Subcutaneous abdominal adipose tissue (tissue), 5 donors: Measurements from ENCODE around the gene PDCD4.
A peak's percentile ranks its signal among the peaks of the same experiment; 100 is the strongest.

ENCODE experiments used
- H3K27ac ChIP-seq: one replicate; pipeline ENCODE4 v1.7.0; 2013; ENCODE audit warnings: low read depth, mild to moderate bottlenecking, inconsistent platforms, low read length, moderate library complexity
- H3K27me3 ChIP-seq, 5 donors: one replicate each; pipeline ENCODE4 v1.7.0; 2013; ENCODE audit warnings: low read length in 5 of 5, inconsistent platforms in 1 of 5; ENCODE audit not compliant: control insufficient read depth in 5 of 5, insufficient read depth in 4 of 5
- H3K36me3 ChIP-seq, 5 donors: one replicate each; pipeline ENCODE4 v1.7.0; 2013; ENCODE audit warnings: low read length in 5 of 5; ENCODE audit not compliant: control insufficient read depth in 5 of 5, insufficient read depth in 5 of 5
- H3K4me1 ChIP-seq, 5 donors: one replicate each; pipeline ENCODE4 v1.7.0; 2013; ENCODE audit warnings: low read length in 5 of 5, mild to moderate bottlenecking in 3 of 5, moderate library complexity in 1 of 5; ENCODE audit not compliant: control insufficient read depth in 5 of 5, insufficient read depth in 5 of 5
- H3K4me3 ChIP-seq, 5 donors: one replicate each; pipeline ENCODE4 v1.7.0; 2013; ENCODE audit warnings: low read length in 5 of 5, low read depth in 1 of 5
- H3K9ac ChIP-seq, 5 donors: one replicate each; pipeline ENCODE4 v1.7.0; 2013; ENCODE audit warnings: low read length in 5 of 5, mild to moderate bottlenecking in 4 of 5, moderate library complexity in 3 of 5
- H3K9me3 ChIP-seq, 5 donors: one replicate each; pipeline ENCODE4 v1.7.0; 2013; ENCODE audit warnings: low read length in 5 of 5; ENCODE audit not compliant: control insufficient read depth in 5 of 5
- donor health status: healthy.
- donor health status: healthy.
- donor health status: healthy.
- donor health status: healthy.
- donor health status: healthy.

PDCD4 gene

GRCh38 chr10:110850099-110850498, 21.6 kb upstream of the PDCD4 start:
- H3K4me1 ChIP-seq: peaks cover 0 to 26% (median 17%) of the 10 kb centered on the region in 5 donors
- no peak overlapping the region for H3K4me3 ChIP-seq
- no peaks in the 10 kb centered on the region for H3K9me3 ChIP-seq
- H3K27ac ChIP-seq: no peak overlapping the region
- no peaks in the 10 kb centered on the region for H3K27me3 ChIP-seq
- H3K9ac ChIP-seq: no peak overlapping the region
- no peaks in the 10 kb centered on the region for H3K36me3 ChIP-seq

GRCh38 chr10:110851020-110851612, 20.6 kb upstream of the PDCD4 start:
- Histone ChIP-seq H3K27me3 (no peaks in the 10 kb centered on the region), H3K9ac (no peak overlapping the region), H3K36me3 (no peaks in the 10 kb centered on the region), H3K4me1 (peaks cover 0 to 28% (median 17%) of the 10 kb centered on the region in 5 donors), H3K27ac (peak overlapping the region; percentile 7), H3K9me3 (no peaks in the 10 kb centered on the region), H3K4me3 (no peak overlapping the region)

- Histone ChIP-seq H3K9ac (no peak overlapping the region), H3K27me3 (no peaks in the 10 kb centered on the region), H3K4me3 (no peak overlapping the region), H3K9me3 (no peaks in the 10 kb centered on the region), H3K27ac (no peak overlapping the region), H3K36me3 (no peaks in the 10 kb centered on the region), H3K4me1 (peaks cover 0 to 24% (median 13%) of the 10 kb centered on the region in 5 donors)
Measured at GRCh38 chr10:110852255-110852896, 19.4 kb upstream of the PDCD4 start.

- Histone ChIP-seq H3K9me3 (no peaks in the 10 kb centered on the region), H3K4me3 (no peak overlapping the region), H3K36me3 (no peaks in the 10 kb centered on the region), H3K27me3 (no peaks in the 10 kb centered on the region), H3K9ac (no peak overlapping the region), H3K4me1 (peaks cover 4 to 28% (median 18%) of the 10 kb centered on the region in 5 donors), H3K27ac (no peak overlapping the region)
Measured at GRCh38 chr10:110852947-110853346, 18.8 kb upstream of the PDCD4 start.

GRCh38 chr10:110853921-110854605, 17.7 kb upstream of the PDCD4 start:
- no peaks in the 10 kb centered on the region for H3K9me3 ChIP-seq
- H3K4me1 ChIP-seq: peaks cover 4 to 34% (median 28%) of the 10 kb centered on the region in 5 donors
- no peak overlapping the region for H3K27ac ChIP-seq
- no peak overlapping the region for H3K9ac ChIP-seq
- no peaks in the 10 kb centered on the region for H3K27me3 ChIP-seq
- H3K36me3 ChIP-seq: no peaks in the 10 kb centered on the region
- no peak overlapping the region for H3K4me3 ChIP-seq

- Histone ChIP-seq H3K4me3 (peak overlapping the region in 1 of 5 donors; percentile 43), H3K4me1 (peaks cover 12 to 48% (median 44%) of the 10 kb centered on the region in 5 donors), H3K27ac (peak overlapping the region; percentile 73), H3K27me3 (no peaks in the 10 kb centered on the region), H3K9ac (peak overlapping the region in 1 of 5 donors; percentile 7), H3K9me3 (no peaks in the 10 kb centered on the region), H3K36me3 (no peaks in the 10 kb centered on the region)
Measured at GRCh38 chr10:110857265-110858171, 14.2 kb upstream of the PDCD4 start.

GRCh38 chr10:110858297-110858934, 13.3 kb upstream of the PDCD4 start:
- peak overlapping the region; percentile 73 for H3K27ac ChIP-seq
- H3K9me3 ChIP-seq: no peaks in the 10 kb centered on the region
- H3K36me3 ChIP-seq: no peaks in the 10 kb centered on the region
- H3K9ac ChIP-seq: peak overlapping the region in 1 of 5 donors; percentile 7
- no peak overlapping the region for H3K4me3 ChIP-seq
- no peaks in the 10 kb centered on the region for H3K27me3 ChIP-seq
- H3K4me1 ChIP-seq: peaks cover 12 to 57% (median 50%) of the 10 kb centered on the region in 5 donors

- H3K9me3 ChIP-seq: no peaks in the 10 kb centered on the region
- H3K27ac ChIP-seq: peak overlapping the region; percentile 73
- no peaks in the 10 kb centered on the region for H3K27me3 ChIP-seq
- peak overlapping the region in 3 of 5 donors; percentile 19 to 42 (median 34) for H3K9ac ChIP-seq
- H3K4me1 ChIP-seq: peaks cover 12 to 66% (median 55%) of the 10 kb centered on the region in 5 donors
- peak overlapping the region in 1 of 5 donors; percentile 32 for H3K4me3 ChIP-seq
- no peaks in the 10 kb centered on the region for H3K36me3 ChIP-seq
Measured at GRCh38 chr10:110859206-110859972, 12.3 kb upstream of the PDCD4 start.

- Histone ChIP-seq H3K4me1 (peaks cover 12 to 72% (median 61%) of the 10 kb centered on the region in 5 donors), H3K27me3 (no peaks in the 10 kb centered on the region), H3K9me3 (no peaks in the 10 kb centered on the region), H3K9ac (peak overlapping the region in 3 of 5 donors; percentile 7 to 42 (median 34)), H3K36me3 (no peaks in the 10 kb centered on the region), H3K27ac (peak overlapping the region; percentile 73), H3K4me3 (peak overlapping the region in 1 of 5 donors; percentile 32)
Measured at GRCh38 chr10:110859973-110860376, 11.8 kb upstream of the PDCD4 start.
